BJ (cell line): Measurements from ENCODE around the gene RANBP17. TPM values are rescaled to one million over a fixed set of nuclear protein-coding genes. Genes with fewer than 3 reads are reported as not detected.

ENCODE experiments used
- CTCF ChIA-PET: fragments of 350-600 bp; formaldehyde crosslinking; extraction: SDS; loops from one replicate; lab custom pipeline; 2021; ENCODE audit warnings: antibody characterized with exemption, inconsistent platforms; lab: Yijun Ruan, JAX
- POLR2A ChIA-PET: fragments of 300-600 bp; sonication (Branson Sonifier 250); formaldehyde crosslinking; extraction: SDS; loops from one replicate; lab custom pipeline; 2021; ENCODE audit warnings: antibody characterized with exemption; lab: Charles Lee
- DNase-seq: peaks from one replicate; pipeline ENCODE4 v3.0.0-alpha.2; 2011; ENCODE audit warnings: low read depth
- H3K27me3 ChIP-seq: 2 replicates; pipeline ENCODE4 v1.6.0; 2011; ENCODE audit warnings: low read length; ENCODE audit not compliant: control insufficient read depth, insufficient read depth
- H3K36me3 ChIP-seq: 2 replicates; pipeline ENCODE4 v1.5.1; 2011; ENCODE audit warnings: low read length; ENCODE audit not compliant: control insufficient read depth, insufficient read depth
- H3K4me3 ChIP-seq: 2 replicates; pipeline ENCODE4 v1.5.1; 2011; ENCODE audit warnings: low read depth, mild to moderate bottlenecking, control low read depth, low read length
- polyA plus RNA-seq: library from polyadenylated mRNA; depleted of rRNA; stranded (reverse); fragments of >200 nt; gene quantifications from 2 replicates; pipeline ENCODE4 v1.2.3, GENCODE V29; 2011
- TF ChIP-seq, protein P1 (sequence below): IDR thresholded peaks from 2 replicates; pipeline ENCODE4 v1.5.1; 2011; ENCODE audit warnings: low read depth, mild to moderate bottlenecking, control low read depth, inconsistent platforms, low read length, moderate library complexity; ENCODE audit not compliant: insufficient read depth

The RANBP17 gene
- polyA plus RNA-seq, 1 experiment: 10.5 TPM

GRCh38 chr5:171226864-171227263 is 365.0 kb downstream of the RANBP17 start:
- Histone ChIP-seq H3K36me3 (no peaks in the 10 kb centered on the region), H3K4me3 (no peak overlapping the region), H3K27me3 (no peaks in the 10 kb centered on the region)
- CTCF ChIA-PET: interaction anchor here (0.7 to 2.9 kb wide), 3 partner anchors 9 to 16 kb away, joined by 4 to 9 read pairs (median 5); no protein-coding TSS in a partner anchor
- TF ChIP-seq, protein P1, sequence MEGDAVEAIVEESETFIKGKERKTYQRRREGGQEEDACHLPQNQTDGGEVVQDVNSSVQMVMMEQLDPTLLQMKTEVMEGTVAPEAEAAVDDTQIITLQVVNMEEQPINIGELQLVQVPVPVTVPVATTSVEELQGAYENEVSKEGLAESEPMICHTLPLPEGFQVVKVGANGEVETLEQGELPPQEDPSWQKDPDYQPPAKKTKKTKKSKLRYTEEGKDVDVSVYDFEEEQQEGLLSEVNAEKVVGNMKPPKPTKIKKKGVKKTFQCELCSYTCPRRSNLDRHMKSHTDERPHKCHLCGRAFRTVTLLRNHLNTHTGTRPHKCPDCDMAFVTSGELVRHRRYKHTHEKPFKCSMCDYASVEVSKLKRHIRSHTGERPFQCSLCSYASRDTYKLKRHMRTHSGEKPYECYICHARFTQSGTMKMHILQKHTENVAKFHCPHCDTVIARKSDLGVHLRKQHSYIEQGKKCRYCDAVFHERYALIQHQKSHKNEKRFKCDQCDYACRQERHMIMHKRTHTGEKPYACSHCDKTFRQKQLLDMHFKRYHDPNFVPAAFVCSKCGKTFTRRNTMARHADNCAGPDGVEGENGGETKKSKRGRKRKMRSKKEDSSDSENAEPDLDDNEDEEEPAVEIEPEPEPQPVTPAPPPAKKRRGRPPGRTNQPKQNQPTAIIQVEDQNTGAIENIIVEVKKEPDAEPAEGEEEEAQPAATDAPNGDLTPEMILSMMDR: no peak
- POLR2A ChIA-PET: no interaction called here
- no peak for DNase-seq

GRCh38 chr5:171236651-171237050 is 374.8 kb downstream of the RANBP17 start:
- ChIA-PET POLR2A (no interaction called here), CTCF (interaction anchor here (0.9 to 1.9 kb wide), 3 partner anchors 8 to 10 kb away, joined by 3 to 9 read pairs (median 4); no protein-coding TSS in a partner anchor)
- no peak for DNase-seq
- no peaks in the 10 kb centered on the region for H3K27me3 ChIP-seq
- no peaks in the 10 kb centered on the region for H3K36me3 ChIP-seq
- TF ChIP-seq, protein P1: no peak
- H3K4me3 ChIP-seq: no peak overlapping the region

- DNase-seq: peak; percentile 4
- TF ChIP-seq, protein P1: no peak
- H3K27me3 ChIP-seq: no peaks in the 10 kb centered on the region
- H3K36me3 ChIP-seq: no peaks in the 10 kb centered on the region
- CTCF ChIA-PET: interaction anchor here (2.1 kb wide), 1 partner anchor 35 kb away, joined by 7 read pairs; no protein-coding TSS in a partner anchor
- H3K4me3 ChIP-seq: no peak overlapping the region
- POLR2A ChIA-PET: no interaction called here
Measured at GRCh38 chr5:171242521-171242920, 380.7 kb downstream of the RANBP17 start.

GRCh38 chr5:171246231-171246630 is 384.4 kb downstream of the RANBP17 start:
- no peaks in the 10 kb centered on the region for H3K27me3 ChIP-seq
- H3K4me3 ChIP-seq: no peak overlapping the region
- 0 out of 2 replicates have a peak, but pooled peaks cover 1% of the 10 kb centered on the region for H3K36me3 ChIP-seq
- DNase-seq: no peak
- ChIA-PET POLR2A (no interaction called here), CTCF (interaction anchor here (0.8 to 1.7 kb wide), 3 partner anchors 9 to 21 kb away, joined by 3 to 5 read pairs (median 3); no protein-coding TSS in a partner anchor)
- TF ChIP-seq, protein P1: no peak

DNA sequence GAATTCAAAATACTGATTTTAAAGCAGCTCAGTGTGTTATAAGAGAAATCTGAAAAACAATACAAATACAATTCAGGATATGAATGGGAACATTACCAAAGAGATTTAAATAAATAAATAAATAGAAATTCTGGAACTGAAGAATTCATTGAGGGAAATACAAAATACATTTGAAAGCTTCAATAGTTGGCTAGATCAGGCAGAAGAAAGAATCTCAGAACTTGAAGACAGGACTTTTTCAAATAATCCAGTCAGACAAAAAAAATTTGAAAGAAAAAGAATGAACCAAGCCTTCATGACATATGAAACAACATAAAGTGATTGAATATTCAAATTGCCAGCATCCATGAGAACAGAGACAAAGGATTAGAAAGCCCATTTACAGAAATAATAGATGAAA is 387.6 kb downstream of the RANBP17 start:
- ChIA-PET POLR2A (no interaction called here), CTCF (interaction anchor here (1.0 kb wide), 1 partner anchor 23 kb away, joined by 3 read pairs; no protein-coding TSS in a partner anchor)
- Histone ChIP-seq H3K36me3 (0 out of 2 replicates have a peak, but pooled peaks cover 1% of the 10 kb centered on the region), H3K4me3 (no peak overlapping the region), H3K27me3 (no peaks in the 10 kb centered on the region)
- DNase-seq: no peak
- TF ChIP-seq, protein P1: no peak
